Activated T-cell treated with anti-CD3 and anti-CD28 coated beads, Interleukin-2, amount 50 U/mL, for 1 hour (primary cell): ENCODE results near the gene PRSS38.

ENCODE experiments used
- DNase-seq: peaks from one replicate; pipeline ENCODE4 v3.0.0-alpha.2; 2020

PRSS38 gene

DNA sequence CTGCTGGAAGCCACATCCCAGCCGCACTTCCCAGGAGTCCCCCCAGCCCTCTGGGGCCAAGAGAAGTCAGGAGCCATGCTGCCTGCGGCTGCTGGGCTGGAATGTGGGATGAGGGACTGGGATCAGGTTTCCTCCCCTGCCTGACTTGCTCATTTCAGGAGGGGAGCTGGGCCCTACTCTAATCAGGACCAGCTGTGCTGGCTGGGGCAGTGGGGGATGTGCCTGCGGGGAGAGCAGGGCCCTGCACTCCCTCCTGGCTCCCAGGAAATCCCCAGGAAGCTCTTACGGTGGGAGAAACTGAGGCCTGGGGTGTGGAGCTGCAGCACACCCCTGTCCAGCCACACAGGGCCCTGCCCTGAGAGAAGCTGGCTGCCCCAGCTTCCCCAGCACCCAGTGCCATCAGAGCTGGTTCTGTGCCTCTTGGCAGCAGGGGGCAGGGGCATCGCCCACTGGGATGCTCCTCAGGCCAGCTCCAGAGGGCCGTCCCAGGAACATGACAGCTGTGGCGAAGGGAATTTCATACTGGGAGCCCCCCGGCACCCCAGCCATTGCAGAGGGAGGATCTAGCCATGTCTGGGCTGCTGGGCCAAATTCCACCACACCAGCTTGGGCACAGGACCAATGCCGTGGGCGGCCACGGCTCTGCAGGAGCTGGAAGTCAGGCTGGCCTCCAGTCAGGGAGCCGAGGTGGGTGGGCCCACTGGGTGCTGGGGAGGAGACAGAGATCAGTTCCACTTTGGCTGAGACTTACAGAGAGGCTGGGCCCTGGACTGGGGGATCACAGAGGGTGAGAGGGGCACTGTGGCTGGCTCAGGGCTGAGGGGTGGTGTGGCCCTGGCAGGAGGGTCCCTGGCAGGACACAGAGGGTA is 21.3 kb upstream of the PRSS38 start:
- no peak for DNase-seq

GRCh38 chr1:227794817-227795192 is 20.7 kb upstream of the PRSS38 start:
- DNase-seq, result no peak

DNA sequence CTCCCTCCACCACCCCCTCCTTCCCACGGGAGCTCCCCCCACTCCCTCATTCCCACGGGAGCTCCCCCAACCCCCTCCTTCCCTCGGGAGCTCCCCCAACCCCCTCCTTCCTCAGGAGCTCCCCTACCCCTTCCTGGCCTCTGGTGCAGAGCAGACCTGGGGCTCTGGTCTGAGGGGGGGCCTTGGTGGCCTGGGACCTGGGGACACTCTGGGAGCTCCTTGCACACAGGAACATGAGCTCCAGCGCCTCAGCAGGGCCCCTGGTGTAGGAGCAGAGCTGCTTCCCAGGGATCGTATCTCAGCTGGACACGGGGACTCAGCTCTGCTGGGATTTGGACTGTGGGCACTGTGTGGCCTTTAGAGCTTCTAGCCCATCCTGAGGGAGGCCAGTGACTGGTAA is 19.7 kb upstream of the PRSS38 start:
- DNase-seq, result no peak

GRCh38 chr1:227796359-227796915 is 19.0 kb upstream of the PRSS38 start:
- no peak for DNase-seq

- DNase-seq, result no peak
Observed at GRCh38 chr1:227797144-227797543, 18.3 kb upstream of the PRSS38 start.

- DNase-seq, result no peak
Observed at GRCh38 chr1:227797625-227798024, 17.9 kb upstream of the PRSS38 start.

DNA sequence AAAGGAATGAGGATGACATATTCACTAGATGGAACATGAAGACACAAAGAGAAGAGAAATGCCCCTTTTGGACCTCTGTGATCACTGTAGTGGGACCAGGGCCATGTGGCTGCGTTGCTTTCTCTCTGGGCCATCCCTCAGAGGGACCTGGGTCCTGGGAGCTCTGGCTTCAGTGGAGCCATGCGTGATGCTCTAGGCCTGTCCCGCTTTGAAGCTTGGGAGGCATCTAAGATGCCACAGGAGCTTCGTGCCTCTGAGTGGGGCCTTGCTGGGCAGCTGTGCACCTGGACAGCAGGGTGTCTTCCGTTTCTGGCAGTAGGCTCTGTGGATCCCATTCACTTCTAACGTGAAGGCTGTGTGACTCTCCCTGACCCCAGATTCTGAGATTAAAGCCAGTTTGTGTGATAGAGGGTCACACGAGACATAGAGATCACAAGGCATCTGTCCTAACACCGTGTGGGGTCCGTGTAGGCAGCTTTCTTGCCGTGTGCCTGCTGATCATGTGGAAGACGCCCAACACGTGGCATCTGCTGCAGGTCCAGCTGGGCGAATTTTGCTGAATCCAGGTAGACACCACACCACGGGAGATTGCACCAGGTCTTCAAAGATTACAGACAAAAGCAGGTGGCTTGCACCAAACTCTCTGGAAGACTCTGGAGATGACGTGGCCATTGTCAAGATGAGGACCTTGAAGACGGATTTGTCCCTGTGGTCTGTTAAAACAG is 17.2 kb upstream of the PRSS38 start:
- DNase-seq, result no peak

DNA sequence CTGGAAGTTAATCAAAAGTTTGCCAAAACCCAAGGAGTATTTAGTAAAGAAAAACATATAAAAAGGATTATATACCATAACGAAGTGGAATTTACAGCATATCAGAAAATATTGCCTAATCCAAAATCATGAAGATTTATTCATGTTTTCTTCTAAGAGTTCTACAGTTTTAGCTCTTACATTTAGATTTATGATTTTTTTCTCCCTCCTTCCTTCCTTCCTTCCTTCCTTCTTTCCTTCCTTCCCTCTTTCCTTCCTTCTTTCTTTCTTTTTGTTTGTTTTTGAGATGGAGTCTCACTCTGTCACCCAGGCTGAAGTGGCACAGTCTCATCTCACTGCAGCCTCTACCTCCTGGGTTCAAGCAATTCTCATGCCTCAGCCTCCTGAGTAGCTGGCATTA is 15.7 kb upstream of the PRSS38 start:
- DNase-seq, result no peak

GRCh38 chr1:227803933-227804332 is 11.5 kb upstream of the PRSS38 start:
- no peak for DNase-seq

GRCh38 chr1:227805606-227806197 is 9.8 kb upstream of the PRSS38 start:
- DNase-seq, result no peak

DNA sequence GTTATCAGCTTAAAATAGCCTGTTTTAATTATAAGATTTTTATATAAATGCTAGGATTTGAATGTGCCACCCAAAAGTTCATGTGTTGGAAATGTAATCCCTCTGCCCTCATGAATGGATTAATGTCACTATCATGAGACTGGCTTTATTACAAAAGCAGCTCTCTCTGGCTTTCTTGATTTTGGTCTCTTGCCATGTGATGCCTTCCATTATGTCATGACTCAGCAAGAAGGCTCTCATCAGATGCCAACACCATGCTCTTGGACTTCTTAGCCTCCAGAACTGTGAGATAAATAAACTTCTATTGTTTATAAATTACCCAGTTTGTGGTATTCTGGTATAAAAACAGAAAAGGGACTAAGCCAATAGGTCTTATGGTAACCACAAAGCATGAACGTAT is 6.9 kb upstream of the PRSS38 start:
- no peak for DNase-seq

DNA sequence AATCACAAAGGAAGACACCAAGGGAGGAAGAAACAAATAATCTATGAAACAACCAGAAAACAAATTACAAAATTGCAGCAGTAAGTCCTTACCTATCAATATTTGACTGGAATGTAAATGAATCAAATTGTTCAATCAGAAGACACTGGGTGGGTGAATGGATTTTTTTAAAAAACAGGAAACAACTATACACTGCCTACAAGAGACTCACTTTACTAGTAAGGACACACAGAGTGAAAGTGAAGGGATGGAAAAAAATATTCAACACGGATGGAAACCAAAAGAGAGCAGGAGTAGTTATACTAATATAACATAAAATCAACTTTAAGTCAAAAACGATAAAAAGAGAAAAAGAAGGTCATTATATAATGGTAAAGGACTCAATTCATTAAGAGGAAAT is 6.4 kb upstream of the PRSS38 start:
- no peak for DNase-seq

- no peak for DNase-seq
Observed at GRCh38 chr1:227813962-227814361, 1.5 kb upstream of the PRSS38 start.

DNA sequence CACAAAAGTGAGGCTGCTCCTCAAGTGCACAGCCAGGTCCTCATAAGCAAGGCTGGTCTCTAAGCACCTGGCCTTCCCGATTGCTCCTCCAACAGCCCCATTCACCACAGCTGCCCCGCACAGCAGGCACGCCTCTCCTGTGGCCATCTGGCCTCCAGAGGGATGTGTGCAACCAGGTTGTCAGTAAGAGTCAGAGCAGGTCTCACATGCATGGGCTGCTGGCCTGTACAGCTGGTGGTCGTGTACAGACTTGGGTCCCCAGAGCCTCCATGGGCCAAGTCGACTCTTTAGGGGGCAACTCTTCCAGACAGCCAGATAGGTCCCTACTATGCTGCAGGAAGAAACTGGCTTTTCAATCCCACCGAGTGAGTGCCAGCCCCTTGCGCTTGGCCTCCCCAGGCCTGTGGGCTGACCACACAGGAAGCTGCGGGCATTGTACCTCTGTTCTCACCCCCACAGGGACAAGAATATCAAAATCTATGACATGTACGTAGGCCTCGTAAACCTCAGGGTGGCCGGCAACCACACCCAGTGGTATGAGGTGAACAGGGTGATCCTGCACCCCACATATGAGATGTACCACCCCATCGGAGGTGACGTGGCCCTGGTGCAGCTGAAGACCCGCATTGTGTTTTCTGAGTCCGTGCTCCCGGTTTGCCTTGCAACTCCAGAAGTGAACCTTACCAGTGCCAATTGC is 1.4 kb downstream of the PRSS38 start:
- no peak for DNase-seq

DNA sequence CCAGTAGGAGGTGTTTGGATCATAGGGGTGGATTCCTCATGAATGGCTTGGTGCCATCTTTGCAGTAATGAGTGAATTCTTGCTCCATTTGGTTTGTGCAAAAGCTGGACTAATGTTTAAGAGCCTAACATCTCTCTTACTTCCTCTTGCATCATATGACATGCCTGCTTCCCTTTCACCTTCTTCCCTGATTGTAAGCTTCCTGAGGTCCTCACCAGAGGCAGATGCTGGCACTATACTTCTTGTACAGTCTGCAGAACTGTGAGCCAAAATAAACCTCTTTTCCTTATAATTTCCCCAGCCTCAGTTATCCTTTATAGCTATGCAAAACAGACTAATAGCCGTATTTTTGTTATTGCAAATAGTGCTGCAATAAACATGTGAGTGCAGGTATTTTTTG is 8.1 kb downstream of the PRSS38 start:
- DNase-seq, result no peak

DNA sequence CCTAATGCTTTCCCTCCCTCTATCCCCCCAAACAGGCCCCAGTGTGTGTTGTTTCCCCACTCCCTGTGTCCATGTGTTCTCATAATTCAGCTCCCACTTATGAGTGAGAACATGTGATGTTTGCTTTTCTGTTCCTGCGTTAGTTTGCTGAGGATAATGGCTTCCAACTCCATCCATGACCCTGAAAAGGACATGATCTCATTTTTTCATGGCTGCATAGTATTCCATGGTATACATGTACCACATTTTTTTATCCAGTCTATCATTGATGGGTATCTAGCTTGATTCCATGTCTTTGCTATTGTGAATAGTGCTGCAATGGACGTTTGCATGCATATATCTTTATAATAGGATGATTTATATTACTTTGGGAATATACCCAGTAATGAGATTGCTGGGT is 8.7 kb downstream of the PRSS38 start:
- no peak for DNase-seq

DNA sequence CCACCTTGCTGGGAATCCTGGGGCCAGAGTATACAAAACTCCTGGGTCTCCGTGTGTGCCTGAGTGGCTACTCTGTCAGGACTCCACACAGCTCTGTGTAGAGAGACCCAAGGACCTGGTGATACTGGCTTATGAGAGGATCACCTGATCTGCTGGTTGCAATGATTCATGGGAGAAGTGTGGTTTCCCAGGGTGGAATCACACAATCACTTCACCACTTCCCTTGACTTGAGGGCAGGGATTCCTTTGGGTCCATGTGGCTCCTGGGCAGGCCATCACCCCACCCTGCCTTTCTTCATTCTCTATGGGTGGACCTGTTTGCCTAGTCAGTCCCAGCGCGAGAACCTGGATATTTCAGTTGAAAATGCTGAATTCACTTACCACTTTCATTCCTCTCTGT is 13.3 kb downstream of the PRSS38 start:
- no peak for DNase-seq

- no peak for DNase-seq
Observed at GRCh38 chr1:227838181-227838580, 22.7 kb downstream of the PRSS38 start.

- no peak for DNase-seq
Observed at GRCh38 chr1:227841096-227841495, 25.6 kb downstream of the PRSS38 start.

DNA sequence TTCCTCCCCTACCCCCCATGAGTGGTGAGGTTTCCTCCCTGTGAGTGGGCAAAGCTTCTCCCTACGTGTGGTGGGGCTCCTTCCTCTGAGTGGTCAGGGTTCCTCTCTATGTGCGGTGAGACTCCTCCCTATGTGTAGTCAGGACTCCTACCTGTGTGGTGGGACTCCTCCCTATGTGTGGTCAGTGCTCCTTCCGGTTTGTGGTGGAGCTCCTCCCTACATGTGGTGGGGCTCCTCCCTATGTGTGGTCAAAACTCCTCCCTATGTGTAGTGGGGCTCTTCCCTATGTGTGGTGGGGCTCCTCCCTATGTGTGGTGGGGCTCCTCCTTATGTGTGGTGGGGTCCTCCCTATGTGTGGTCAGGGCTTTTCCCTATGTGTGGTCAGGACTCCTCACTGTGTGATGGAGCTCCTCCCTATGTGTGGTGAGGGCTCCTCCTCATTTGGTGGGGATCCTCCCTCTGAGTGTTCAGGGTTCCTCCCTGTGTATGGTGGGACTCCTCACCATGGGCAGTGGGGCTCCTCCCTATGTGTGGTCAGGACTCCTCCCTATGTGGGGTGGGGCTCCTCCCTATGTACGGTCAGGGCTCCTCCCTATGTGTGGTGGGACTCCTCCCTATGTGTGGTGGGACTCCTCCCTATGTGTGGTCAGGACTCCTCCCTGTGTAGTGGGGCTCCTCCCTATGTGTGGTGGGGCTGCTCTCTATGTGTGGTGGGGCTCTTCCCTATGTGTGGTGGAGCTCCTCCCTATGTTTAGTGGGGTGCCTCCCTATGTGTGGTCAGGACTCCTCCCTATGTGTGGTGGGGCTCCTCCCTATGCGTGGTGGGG is 29.1 kb downstream of the PRSS38 start:
- DNase-seq, result no peak

DNA sequence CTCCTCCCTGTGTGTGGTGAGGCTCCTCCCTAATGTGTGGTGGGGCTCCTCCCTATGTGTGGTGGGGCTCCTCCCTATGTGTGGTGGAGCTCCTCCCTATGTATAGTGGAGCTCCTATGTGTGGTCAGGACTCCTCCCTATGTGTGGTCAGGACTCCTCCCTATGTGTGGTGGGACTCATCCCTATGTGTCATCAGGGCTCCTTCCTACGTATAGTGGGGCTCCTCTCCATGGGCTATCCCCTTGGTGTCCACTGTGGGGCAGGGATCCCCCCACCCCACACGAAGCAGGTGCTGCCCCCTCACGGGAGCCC is 29.6 kb downstream of the PRSS38 start:
- no peak for DNase-seq

GRCh38 chr1:227845519-227845918 is 30.0 kb downstream of the PRSS38 start:
- no peak for DNase-seq
